ENCODE data around the gene USP10.

USP10 gene

GRCh38 chr16:84699712-84700445 lies at the start of gene USP10:
Gene USP10 (plus strand): TSS chr16:84700000. CDS start chr16:84700091, 91 bp downstream.
- H3K27ac ChIP-seq, result peak within 1 kb of the TSS; percentile 81
- TF ChIP-seq CTCF (conservative IDR thresholded peaks at IDR 0.05), result no peak

- no peak overlapping the region for H3K27ac ChIP-seq
- TF ChIP-seq CTCF (conservative IDR thresholded peaks at IDR 0.05), result no peak
Observed at GRCh38 chr16:84650062-84650991, 49.5 kb upstream of the USP10 start.

- no peak for TF ChIP-seq CTCF (conservative IDR thresholded peaks at IDR 0.05)
- H3K27ac ChIP-seq, result no peak overlapping the region
Observed at GRCh38 chr16:84652566-84652965, 47.2 kb upstream of the USP10 start.

- no peak for TF ChIP-seq CTCF (conservative IDR thresholded peaks at IDR 0.05)
- H3K27ac ChIP-seq, result no peak overlapping the region
Observed at GRCh38 chr16:84654238-84654637, 45.6 kb upstream of the USP10 start.

GRCh38 chr16:84654998-84655397 lies 44.8 kb upstream of the USP10 start:
- H3K27ac ChIP-seq, result no peak overlapping the region
- no peak for TF ChIP-seq CTCF (conservative IDR thresholded peaks at IDR 0.05)

- TF ChIP-seq CTCF (conservative IDR thresholded peaks at IDR 0.05), result no peak
- H3K27ac ChIP-seq, result no peak overlapping the region
Observed at GRCh38 chr16:84656649-84657048, 43.2 kb upstream of the USP10 start.

- H3K27ac ChIP-seq, result no peak overlapping the region
- no peak for TF ChIP-seq CTCF (conservative IDR thresholded peaks at IDR 0.05)
Observed at GRCh38 chr16:84657229-84657837, 42.5 kb upstream of the USP10 start.
